ENCODE results near the gene NEK7.
"Not testable (repeated sequence)": the region's sequence is repeated elsewhere in the genome, so short reads cannot be mapped to it uniquely, and the experiment has no call there.

Gene NEK7

DNA sequence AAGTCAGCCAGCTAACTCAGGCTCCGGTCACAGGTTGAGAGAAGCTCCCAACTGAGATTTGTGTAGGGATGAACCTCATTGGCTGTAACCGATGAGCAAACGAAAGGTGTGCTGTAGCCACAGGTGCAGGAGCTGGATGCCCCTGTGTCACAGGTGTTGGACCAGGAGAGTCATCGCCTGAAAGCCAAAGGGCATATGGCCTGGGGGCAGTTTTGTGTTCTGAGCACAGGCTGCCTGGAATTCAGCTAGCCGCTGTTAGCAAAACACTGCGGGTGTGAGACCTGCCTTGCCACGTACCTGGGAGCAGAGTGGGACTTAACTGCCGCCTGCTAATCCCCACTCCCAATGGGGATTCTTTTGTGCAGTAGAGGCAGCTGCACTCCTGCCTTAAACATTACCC, 55.3 kb downstream of the NEK7 start:
- DNase-seq = no peak

DNA sequence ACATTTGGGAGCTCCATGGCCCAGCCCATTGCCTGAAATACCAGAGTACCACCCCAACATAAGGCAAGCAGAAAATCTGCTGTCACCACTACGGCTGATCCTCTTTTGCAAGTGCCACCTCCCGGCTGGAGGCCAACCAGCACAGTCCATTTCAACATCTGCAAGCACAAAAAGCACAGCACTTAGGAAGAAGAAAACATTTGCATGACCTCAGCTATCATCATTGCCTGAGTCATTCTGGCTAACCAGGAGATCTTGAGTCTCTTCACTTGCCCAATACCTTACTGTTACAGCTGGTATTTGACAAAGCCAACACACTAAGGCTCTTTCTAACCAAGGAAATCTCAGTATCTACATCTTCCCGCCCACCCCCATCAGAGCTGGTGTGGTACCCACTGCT, 55.9 kb downstream of the NEK7 start:
- DNase-seq = no peak

DNA sequence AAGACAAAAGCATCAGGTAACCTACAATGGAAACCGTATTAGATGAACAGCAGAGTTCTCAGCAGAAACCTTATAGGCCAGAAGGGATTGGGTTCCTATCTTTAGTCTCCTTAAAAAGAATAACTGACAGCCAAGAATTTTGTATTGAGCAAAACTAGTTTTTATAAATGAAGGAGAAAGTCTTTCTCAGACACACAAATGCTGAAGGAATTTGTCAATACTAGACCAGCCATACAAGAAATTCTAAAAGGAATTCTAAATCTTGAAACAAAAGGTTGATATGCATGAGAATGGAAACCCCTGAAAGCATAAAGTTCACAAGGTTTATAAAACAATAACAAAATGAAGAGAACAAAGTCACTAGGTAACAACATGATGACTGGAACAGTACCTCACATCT, 58.1 kb downstream of the NEK7 start:
- no peak for DNase-seq

DNA sequence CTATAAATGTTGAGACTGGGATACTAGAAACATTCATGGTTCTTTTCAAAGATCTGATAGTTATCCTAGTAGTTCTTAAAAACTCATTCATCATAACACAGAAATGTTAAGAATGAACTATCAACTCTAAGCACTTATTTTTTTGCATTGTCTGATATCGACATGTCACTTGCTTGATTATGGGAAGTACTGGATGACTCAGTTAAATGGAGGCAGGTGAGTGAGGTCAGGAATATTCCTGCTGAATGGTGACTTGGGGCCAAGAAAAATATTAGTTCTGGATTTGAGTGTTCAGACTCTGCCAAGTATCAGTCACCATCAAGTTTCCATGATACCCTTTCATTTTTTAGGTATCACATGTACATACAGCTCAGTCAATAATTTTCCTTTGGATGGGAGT, 63.6 kb downstream of the NEK7 start:
- no peak for DNase-seq

DNA sequence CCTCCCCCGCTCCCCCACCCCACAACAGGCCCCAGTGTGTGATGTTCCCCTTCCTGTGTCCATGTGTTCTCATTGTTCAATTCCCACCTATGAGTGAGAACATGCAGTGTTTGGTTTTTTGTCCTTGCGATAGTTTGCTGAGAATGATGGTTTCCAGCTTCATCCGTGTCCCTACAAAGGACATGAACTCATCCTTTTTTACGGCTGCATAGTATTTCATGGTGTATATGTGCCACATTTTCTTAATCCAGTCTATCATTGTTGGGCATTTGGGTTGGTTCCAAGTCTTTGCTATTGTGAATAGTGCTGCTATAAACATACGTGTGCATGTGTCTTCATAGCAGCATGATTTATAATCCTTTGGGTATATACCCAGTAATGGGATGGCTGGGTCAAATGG, 70.2 kb downstream of the NEK7 start:
- not testable (repeated sequence) for DNase-seq

DNA sequence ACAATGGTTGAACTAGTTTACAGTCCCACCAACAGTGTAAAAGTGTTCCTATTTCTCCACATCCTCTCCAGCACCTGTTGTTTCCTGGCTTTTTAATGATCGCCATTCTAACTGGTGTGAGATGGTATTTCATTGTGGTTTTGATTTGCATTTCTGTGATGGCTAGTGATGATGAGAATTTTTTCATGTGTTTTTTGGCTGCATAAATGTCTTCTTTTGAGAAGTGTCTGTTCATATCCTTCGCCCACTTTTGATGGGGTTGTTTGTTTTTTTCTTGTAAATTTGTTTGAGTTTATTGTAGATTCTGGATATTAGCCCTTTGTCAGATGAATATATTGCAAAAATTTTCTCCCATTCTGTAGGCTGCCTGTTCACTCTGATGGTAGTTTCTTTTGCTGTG, 70.7 kb downstream of the NEK7 start:
- not testable (repeated sequence) for DNase-seq

DNA sequence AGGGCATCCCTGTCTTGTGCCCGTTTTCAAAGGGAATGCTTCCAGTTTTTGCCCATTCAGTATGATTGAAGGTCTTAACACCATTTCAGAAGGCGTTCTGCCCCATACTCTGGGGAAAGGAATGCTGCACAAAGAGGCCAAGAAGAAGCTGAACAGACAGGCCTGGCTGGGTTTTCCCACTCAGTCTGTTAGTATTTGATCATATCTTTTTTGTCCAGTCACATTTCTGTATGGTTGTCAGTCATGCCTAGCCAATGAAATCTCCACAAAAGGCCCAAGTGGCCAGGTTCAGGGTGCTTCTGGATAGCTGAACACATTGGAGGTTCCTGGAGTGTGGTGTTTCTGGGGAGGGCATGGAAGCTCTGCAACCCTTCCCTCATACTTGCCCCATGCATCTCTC, 72.1 kb downstream of the NEK7 start:
- no peak for DNase-seq

DNA sequence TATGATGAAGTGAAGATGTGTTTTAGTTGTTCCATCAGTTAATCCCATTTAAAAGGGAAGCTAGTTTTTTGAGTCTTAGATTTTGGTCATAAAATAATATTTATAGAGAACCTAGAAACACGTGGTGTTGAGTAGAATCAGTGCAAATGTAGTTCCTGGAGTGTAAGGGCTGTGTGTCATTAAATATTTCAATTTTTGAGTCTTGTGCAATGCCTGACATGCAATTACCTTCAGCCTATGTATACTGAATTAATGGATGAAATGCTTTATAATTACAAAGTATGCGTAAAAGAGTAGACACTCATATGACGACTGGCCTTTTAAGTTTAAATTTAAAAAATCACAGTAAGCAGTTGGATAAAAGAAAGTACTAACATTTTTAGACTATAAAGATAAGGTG, 75.0 kb downstream of the NEK7 start:
- DNase-seq = no peak

DNA sequence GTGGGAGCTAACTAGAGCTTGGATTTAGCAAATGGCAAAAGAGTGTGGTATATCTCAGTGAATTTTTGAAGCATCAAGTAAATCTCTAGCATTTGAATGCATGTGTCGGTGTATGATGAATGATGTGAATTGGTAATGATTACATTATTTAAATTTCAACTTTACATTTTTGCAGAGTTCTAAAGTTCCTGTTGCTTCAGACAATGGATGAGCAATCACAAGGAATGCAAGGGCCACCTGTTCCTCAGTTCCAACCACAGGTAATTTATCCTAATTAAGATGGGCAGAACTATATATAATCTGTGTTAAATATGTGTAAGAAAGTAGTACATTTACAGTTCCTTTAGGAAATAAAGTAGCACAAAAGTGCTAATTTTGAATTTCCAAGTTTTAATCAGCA, 75.6 kb downstream of the NEK7 start:
- DNase-seq = no peak

DNA sequence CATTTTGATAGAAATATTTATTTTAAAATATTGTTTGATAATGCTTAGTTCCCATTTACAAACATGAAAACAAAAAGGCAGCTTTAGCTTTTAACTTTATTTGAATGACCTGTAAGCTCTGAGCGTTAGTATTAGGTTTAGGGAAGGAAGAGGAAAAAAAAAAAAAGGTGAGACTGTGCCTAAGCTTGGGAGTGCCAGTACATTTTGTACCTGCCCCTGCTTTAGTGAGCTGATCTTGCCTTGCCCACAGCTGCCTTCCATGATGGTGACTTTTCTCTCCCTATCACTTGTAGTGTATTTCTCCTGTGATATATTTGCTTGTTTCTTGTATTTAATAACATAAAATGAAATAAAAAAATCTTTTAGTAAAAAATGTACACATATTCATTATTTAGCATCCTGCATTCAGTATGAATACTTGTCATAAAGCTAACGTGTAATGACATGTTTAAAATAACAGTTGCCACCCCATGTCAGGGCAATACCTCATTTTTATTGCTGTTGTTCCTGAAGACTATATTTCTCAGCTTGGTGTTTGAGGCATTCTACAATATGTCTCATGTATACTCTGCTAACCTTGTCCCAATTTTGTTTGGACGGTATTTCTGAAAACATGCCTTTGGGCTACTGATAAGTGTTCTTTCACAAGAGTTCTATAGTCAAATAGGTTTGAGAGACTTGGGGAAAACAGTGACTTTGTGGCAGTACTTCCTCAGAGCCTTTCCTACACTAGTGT, 76.3 kb downstream of the NEK7 start:
- DNase-seq = no peak

DNA sequence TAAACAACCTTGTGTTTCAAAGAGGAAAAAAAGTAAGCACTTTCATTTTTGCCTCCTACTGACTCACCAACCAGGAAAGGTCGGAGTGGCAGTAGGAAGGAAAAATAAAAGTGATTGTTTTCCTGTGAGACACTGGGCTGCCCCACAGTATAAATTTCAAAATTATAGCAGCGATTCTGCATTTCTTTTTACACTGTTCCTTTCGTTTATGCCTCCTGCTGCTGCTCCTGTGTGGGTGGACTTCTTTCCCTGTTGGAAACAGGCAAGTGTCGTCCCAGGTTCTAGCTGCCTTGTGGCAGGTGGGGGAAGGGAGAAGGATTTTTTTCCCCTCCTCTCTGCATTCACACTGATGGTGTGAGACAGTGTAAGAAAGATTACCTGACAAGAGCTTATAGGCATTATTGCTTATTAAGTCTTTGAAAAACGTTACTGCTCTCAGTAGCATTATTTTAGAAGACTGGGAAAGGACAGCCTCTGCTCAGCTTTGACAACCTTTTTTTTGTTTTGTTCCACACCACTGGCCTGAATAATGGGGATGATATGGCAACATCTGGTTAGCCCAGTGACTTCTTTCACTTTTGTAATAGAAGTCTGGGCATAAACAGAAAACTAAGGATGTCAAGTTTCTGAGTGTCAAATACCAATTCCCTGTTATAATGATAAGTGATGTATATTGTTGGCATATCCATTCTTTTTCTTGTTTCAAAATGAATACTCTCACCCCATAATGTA, 77.9 kb downstream of the NEK7 start:
- no peak for DNase-seq

DNA sequence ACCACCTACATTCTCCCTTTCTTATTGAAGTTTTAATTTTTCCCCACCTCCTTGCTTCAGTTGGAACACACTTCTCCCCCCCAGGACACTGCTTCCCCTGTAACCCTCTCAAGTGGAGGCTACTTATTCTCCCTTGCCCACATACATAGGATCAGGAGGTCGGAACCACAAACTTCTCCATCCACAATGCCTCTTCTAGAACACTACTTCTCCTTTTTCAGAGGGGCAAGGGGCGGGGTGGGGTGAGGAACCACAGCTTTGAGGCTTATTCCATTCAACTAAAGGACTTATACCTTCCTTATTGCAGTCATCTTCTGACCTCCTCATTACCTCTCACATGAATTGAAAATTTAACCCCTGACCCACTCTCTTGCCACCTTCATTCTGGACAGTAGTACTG, 81.3 kb downstream of the NEK7 start:
- no peak for DNase-seq

DNA sequence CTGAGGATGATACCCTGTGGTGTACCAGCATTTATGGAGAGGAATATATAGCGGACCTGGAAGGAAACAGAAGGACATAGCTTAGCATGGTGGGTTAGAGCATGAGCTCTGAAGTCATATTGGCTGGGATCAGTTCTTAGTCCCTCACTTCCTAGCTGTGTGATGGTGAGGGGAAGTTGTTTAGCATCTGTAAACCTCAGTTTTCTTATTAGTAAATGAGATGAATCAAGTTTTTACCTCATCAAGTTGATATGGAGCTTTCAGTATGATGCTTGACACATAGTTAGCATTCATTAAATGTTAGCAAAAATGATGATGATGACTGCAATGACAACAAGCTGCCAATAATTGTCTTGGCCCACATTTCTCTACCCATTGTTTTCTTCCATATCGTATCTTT, 84.8 kb downstream of the NEK7 start:
- no peak for DNase-seq

DNA sequence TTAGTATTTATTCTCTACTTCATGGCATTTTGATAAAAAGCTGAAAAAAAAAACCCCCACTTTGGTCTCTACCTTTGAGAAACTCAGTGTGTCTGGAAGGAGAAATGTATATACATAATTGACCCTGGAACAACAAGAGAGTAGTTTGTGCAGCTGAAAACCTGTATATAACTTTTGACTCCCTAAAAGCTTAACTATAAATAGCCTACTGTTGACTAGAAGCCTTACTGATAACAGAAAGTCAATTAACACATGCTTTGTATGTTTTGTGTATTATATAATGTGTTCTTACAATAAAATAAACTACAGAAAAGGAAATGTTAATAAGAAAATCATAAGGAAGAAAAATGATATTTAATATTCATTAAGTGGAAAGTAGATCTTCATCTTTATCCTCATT, 88.0 kb downstream of the NEK7 start:
- DNase-seq = no peak

DNA sequence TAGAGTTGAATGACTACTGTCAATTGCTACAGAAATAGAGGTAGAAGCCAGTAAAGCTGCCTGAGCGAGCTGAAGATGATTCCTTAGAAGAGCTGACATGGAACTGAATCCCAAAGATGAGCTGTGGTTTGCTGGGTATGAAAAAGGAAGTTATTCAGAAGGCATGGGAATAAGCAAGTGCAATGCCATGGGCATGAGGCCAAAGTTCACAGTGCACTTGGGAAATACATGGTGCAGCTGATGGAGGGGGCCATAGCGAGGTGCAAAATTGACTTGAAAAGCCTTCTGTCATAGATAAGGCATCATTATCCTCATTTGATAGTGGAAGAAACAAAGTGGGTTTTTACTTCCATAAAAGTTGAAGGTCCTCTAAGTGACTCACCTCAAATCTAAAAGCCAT, 88.6 kb downstream of the NEK7 start:
- no peak for DNase-seq

DNA sequence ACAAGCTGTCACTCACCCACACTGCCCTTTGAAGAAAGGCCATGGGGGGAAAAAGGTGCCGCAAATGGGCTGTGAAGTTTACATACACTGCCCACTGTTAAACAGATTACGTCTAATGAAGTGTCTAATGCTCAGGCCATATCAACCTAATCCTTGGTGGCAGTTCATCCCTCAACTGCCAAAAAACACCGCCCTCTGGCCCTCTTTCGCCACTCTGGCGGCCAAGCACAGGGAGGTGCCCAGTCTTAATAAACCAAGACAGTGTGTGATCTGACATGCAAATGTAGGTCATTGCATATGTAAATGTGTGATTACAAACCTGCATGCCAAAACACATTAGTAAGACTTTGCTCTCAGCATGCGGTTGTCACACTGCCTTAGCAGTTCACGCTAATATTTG, 89.5 kb downstream of the NEK7 start:
- DNase-seq = no peak

DNA sequence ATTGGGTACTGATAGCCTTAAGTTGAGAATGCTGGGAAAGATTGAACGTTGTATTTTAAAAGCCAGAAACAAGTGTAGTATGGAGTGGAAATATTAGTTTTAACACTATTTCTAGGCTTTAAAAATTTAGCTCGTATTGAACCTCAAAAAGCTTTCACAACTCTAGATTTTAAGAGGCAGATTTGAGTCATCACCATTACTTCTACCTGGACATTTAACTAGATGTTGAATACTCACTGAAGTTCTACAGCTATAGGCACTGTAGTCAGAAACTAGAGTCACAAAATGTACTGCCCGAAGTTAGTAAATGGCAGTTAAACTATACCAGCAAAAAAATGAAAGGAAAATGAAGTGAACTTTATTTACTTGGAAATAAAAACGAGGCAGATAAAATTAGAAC, 96.5 kb downstream of the NEK7 start:
- no peak for DNase-seq

DNA sequence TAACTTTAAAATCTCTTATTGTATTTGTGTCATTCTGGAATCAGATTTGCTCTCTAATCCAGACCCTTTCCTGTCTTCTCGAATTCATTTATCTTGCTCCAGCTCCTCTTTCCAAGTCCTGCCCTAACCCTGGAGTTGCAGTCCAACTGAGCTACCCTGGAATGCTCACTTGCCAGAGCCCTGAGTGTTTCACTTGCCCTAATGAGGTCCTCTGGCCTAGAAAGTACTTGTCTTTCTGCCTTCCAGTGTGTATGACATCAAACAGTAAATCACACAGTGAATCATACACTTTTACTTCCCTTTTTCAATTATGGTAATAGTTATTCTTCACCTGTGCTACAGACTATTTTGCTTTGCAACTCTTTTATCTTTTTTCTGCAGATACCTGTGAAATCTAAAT, 96.9 kb downstream of the NEK7 start:
- no peak for DNase-seq

DNA sequence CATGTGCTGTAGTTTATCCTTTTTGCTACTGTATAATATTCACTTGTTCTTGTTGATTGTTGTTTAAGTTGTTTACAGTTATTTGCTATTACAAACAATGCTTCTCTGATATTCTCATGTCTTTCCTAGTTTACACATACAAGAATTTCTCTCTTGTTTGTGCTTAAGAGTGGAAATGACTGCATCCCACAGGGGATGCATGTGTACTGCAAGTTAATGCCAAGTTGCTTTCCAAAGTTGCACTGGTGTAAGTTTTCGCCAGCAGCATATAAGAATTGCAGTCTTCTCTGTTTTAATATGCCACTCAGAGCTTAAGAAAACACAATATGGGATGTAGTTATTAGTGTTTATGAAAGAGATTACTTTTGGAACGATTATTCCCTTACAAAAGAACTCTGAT, 97.7 kb downstream of the NEK7 start:
- no peak for DNase-seq

DNA sequence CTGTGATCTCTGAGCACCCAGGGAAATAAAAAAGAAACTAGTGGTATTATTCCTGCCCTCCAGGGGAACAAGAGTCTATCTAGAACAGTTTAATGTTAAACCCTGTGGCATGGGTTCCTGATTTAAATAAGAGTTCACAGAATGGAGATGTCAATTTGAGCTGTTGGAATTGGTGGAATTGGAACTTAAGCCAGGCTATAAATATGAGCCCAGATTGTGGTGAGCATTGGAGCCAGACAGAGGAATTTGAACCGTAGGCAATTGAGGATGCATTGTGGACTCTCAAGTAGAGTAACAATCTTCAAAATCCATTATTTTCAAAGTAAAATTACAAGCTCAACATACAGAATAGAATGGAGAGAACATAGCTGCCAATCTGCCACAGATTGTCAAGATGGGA, 98.2 kb downstream of the NEK7 start:
- no peak for DNase-seq

DNA sequence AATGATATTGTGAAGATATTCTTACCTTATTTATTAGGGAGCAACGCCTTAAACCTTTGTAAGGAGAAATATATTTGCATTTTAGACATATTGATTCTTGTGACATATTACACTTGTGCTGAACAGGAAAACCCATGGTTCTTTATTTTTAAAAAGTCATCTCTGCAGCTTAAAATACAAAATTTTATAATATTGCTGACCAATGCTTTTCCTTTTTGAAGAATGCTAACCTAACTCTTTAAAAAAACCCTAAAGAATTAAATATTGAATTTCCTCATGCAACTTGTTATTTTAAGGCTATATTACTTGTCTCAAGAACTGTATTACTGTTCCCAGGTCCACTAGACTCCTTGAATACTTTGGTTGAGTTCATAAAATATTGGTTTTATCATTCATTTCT, 99.0 kb downstream of the NEK7 start:
- no peak for DNase-seq

DNA sequence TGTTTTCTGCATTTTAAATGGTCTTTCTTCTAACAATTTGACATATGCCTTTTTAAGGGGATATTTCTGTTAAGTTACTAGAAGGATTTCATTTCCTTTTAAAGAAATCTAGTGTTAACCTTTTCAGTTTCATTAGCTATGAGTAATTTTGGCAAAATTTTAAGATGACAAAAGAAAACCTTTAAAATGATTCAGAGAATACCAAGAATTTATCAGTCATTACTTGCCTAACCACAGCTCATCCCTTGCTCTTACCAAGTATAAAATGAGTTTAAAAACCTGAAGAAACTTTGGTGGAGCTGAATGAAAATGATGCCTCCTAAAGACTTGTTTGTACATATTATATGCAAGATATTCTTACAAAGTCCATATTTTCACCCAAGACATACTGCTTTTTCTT, 101.7 kb downstream of the NEK7 start:
- no peak for DNase-seq

DNA sequence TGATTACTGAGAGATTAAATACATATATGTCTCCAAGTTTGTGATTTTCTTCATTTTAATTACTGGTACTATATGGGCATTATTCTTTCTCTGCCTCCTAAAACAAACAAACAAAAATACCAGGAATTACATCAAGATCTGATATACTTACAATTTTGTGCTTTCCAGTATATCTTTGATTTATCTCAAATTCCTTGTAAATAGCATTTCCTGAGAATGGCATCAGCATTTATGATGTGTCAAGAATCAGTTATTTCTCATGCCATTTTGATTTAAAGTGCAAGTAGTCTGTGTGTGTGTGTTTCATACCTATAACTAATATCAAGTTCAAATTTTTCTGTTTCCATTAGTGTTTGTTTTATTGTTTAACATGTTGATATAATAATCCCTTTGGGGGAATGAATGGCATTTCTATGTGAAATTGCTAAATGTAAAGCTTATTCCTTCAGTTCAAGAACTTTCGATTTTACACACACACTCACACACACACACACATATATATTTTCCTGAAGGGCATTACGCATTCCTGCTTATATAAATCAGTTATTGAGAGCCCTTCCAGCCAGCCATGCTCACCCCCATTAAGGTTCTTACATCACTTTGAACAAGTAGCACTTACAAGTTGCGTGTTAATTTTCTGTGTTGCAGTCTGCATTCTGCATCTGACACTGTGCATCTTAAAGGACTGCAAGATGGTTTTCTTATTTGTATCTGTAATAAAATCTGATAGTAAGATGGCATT, 102.7 kb downstream of the NEK7 start:
- no peak for DNase-seq

DNA sequence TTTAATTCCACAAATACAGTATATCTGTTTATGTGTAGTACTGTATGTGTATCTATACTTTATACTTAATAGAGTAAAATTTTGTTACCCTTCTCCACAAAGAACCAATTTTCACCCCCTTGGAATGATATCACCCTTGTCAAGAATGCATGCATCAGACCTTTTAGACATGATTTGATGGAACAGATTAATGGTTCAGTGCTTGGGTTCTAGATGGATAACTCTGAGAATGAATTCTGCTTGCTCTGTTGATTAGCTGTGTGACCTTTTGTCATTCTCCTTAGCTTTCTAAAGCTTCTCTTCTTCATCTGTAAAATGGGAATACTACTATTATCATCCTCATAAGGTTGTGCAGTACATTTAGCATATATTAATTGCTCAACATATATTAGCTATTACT, 105.1 kb downstream of the NEK7 start:
- no peak for DNase-seq

All from NCI-H1092 (cell line).